ENCODE results near the gene ZNF426. TPM values are rescaled to one million over a fixed set of nuclear protein-coding genes. Genes with fewer than 3 reads are reported as not detected.

The ZNF426 gene
- total RNA-seq, 1 donor from 2014 or later = 17.0 TPM

DNA sequence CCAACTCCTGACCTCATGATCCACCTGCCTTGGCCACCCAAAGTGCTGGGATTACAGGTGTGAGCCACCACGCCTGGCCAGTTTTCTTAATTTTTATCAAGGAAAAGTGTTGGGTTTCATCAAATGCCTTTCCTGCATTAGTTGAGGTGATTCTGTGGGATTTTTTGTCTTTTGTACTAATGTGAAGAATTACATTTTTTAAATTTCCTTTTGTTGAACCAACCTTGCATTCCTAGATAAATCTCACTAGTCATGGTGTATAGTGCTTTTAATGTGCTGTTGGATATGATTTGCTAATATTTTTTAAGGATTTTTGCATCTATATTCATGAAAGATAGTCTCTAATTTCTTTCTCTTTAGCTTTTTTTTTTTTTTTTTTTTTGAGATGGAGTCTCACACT lies 37.6 kb downstream of the ZNF426 start:
- Mint-ChIP-seq H3K4me3 (ENCODE audit: unreplicated experiment) (no peak overlapping the region), H3K27me3 (ENCODE audit: low read depth) (no peaks in the 10 kb centered on the region), H3K27ac (ENCODE audit: unreplicated experiment) (no peak overlapping the region), H3K4me1 (ENCODE audit: low read depth) (no peaks in the 10 kb centered on the region), H3K9me3 (ENCODE audit: low read depth) (peaks cover 52% of the 10 kb centered on the region), H3K36me3 (ENCODE audit: low read depth) (peaks cover 6% of the 10 kb centered on the region)
- TF ChIP-seq CTCF (IDR thresholded peaks at IDR 0.05) = no peak
- no peak for DNase-seq (ENCODE audit: low spot score)

DNA sequence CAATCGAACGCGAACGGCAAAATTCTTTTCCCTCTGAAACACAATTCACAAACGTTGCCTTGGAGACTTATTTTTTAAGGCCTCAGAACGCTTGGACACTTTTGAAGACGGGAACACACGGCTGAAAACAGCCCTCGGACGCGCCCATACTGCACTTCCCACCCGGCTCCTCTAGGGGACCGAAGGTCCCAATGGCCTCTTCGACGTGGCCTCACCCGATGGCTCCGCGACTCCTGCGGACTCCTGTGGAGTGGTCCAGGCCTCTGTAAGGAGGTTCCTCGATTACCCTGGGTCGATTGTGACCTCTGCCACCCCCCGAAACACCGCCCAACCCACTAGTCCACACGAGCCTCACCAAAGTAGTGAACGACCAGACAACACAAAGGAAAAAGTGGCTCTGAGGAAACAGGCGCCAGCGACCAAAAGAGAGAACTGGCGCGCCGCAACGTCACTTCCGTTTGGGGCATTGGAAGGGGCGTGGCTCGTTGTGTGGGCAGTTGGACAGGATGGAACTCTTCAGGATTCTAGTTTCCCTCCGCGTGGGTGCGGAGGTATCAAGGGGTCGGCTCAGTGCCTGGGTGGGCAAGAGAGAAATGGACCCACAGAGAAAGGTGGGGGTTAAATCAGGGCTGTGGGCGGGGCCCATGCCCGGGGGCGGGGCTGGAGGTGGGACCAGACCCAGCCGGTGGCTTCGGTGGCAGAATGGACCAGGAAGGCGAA lies 40.1 kb downstream of the ZNF426 start, which contains the start of gene ZNF560:
Gene ZNF560 (minus strand): TSS at position 434 of the 720 bp plus-strand sequence. CDS start 23,303 bp downstream, outside the sequence.
- DNase-seq (ENCODE audit: low spot score) = no peak
- no peak for TF ChIP-seq CTCF (IDR thresholded peaks at IDR 0.05)
- Mint-ChIP-seq H3K27me3 (ENCODE audit: low read depth) (no peaks in the 10 kb centered on the region), H3K4me3 (ENCODE audit: unreplicated experiment) (no peak within 1 kb of the TSS), H3K9me3 (ENCODE audit: low read depth) (peaks cover 48% of the 10 kb centered on the region), H3K27ac (ENCODE audit: unreplicated experiment) (no peak within 1 kb of the TSS), H3K36me3 (ENCODE audit: low read depth) (peaks cover 6% of the 10 kb centered on the region), H3K4me1 (ENCODE audit: low read depth) (no peaks in the 10 kb centered on the region)

DNA sequence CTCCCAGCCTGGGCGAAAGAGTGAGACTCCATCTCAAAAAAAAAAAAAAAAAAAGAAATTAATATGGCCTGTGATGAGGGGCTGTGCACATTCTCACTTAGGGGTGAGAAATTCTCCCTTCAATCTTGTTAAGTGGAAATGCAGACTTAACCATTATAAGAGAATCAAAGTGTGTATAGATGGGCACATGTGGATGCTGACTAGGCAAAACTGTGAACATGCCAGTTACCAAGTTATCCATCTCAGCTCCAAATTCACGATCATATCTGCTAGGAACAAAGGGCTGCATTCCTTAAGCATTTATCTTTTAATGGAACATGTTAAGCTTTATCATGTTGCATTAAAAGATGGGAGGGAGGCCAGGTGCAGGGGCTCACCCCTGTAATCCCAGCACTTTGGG lies 44.3 kb downstream of the ZNF426 start:
- TF ChIP-seq CTCF (IDR thresholded peaks at IDR 0.05) = no peak
- peaks cover 1% of the 10 kb centered on the region for H3K36me3 Mint-ChIP-seq (ENCODE audit: low read depth)
- H3K4me1 Mint-ChIP-seq (ENCODE audit: low read depth) = no peaks in the 10 kb centered on the region
- H3K4me3 Mint-ChIP-seq (ENCODE audit: unreplicated experiment) = no peak overlapping the region
- no peak overlapping the region for H3K27ac Mint-ChIP-seq (ENCODE audit: unreplicated experiment)
- no peak for DNase-seq (ENCODE audit: low spot score)
- H3K27me3 Mint-ChIP-seq (ENCODE audit: low read depth) = no peaks in the 10 kb centered on the region
- peaks cover 57% of the 10 kb centered on the region for H3K9me3 Mint-ChIP-seq (ENCODE audit: low read depth)

- TF ChIP-seq CTCF (IDR thresholded peaks at IDR 0.05) = no peak
- Mint-ChIP-seq H3K4me3 (ENCODE audit: unreplicated experiment) (no peak overlapping the region), H3K36me3 (ENCODE audit: low read depth) (peaks cover 3% of the 10 kb centered on the region), H3K9me3 (ENCODE audit: low read depth) (peaks cover 55% of the 10 kb centered on the region), H3K27me3 (ENCODE audit: low read depth) (no peaks in the 10 kb centered on the region), H3K27ac (ENCODE audit: unreplicated experiment) (no peak overlapping the region), H3K4me1 (ENCODE audit: low read depth) (no peaks in the 10 kb centered on the region)
- DNase-seq (ENCODE audit: low spot score) = no peak
These were observed 51.4 kb downstream of the ZNF426 start for GRCh38 chr19:9487016-9487415.

GRCh38 chr19:9485140-9485539 lies 53.3 kb downstream of the ZNF426 start:
- no peak overlapping the region for H3K4me3 Mint-ChIP-seq (ENCODE audit: unreplicated experiment)
- no peak for TF ChIP-seq CTCF (IDR thresholded peaks at IDR 0.05)
- DNase-seq (ENCODE audit: low spot score) = no peak
- H3K4me1 Mint-ChIP-seq (ENCODE audit: low read depth) = no peaks in the 10 kb centered on the region
- no peak overlapping the region for H3K27ac Mint-ChIP-seq (ENCODE audit: unreplicated experiment)
- no peaks in the 10 kb centered on the region for H3K27me3 Mint-ChIP-seq (ENCODE audit: low read depth)
- H3K36me3 Mint-ChIP-seq (ENCODE audit: low read depth) = peaks cover 3% of the 10 kb centered on the region
- H3K9me3 Mint-ChIP-seq (ENCODE audit: low read depth) = peaks cover 49% of the 10 kb centered on the region
